ENCODE measurements around the gene ARMH3. TPM values are rescaled to one million over a fixed set of nuclear protein-coding genes. Genes with fewer than 3 reads are reported as not detected.
A peak's percentile ranks its signal among the peaks of the same experiment; 100 is the strongest.

The ARMH3 gene
- total and polyA plus RNA-seq, 10 of the 15 experiments (the other 5 are each of a cell fraction or from before 2014, with no cell fraction given) = 13.0 to 33.0 (median 16.4) TPM

DNA sequence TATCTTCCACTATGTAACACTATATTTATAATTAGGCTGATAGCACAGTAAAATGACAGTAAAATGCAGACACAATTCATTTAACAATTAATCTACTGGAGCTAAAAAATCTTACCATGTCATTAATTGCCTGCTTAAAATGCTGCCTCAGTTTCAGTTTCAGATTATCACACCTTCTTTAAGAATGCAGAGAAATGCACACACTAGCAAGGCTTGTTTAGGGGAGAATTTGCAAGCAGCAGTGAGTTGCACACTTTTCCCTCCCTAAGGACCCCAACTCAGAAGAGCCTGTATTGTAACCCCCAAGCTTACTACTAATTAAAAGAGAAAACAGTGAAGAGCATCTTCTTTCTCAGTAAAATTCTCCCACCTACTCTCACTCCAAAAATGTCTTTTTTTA, 132.7 kb downstream of the ARMH3 start (continued):
- TF ChIP-seq, protein P1, sequence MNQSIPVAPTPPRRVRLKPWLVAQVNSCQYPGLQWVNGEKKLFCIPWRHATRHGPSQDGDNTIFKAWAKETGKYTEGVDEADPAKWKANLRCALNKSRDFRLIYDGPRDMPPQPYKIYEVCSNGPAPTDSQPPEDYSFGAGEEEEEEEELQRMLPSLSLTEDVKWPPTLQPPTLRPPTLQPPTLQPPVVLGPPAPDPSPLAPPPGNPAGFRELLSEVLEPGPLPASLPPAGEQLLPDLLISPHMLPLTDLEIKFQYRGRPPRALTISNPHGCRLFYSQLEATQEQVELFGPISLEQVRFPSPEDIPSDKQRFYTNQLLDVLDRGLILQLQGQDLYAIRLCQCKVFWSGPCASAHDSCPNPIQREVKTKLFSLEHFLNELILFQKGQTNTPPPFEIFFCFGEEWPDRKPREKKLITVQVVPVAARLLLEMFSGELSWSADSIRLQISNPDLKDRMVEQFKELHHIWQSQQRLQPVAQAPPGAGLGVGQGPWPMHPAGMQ (IDR thresholded peaks at IDR 0.05; ENCODE audit: borderline replicate concordance) = no peak
- TF ChIP-seq, protein P2, sequence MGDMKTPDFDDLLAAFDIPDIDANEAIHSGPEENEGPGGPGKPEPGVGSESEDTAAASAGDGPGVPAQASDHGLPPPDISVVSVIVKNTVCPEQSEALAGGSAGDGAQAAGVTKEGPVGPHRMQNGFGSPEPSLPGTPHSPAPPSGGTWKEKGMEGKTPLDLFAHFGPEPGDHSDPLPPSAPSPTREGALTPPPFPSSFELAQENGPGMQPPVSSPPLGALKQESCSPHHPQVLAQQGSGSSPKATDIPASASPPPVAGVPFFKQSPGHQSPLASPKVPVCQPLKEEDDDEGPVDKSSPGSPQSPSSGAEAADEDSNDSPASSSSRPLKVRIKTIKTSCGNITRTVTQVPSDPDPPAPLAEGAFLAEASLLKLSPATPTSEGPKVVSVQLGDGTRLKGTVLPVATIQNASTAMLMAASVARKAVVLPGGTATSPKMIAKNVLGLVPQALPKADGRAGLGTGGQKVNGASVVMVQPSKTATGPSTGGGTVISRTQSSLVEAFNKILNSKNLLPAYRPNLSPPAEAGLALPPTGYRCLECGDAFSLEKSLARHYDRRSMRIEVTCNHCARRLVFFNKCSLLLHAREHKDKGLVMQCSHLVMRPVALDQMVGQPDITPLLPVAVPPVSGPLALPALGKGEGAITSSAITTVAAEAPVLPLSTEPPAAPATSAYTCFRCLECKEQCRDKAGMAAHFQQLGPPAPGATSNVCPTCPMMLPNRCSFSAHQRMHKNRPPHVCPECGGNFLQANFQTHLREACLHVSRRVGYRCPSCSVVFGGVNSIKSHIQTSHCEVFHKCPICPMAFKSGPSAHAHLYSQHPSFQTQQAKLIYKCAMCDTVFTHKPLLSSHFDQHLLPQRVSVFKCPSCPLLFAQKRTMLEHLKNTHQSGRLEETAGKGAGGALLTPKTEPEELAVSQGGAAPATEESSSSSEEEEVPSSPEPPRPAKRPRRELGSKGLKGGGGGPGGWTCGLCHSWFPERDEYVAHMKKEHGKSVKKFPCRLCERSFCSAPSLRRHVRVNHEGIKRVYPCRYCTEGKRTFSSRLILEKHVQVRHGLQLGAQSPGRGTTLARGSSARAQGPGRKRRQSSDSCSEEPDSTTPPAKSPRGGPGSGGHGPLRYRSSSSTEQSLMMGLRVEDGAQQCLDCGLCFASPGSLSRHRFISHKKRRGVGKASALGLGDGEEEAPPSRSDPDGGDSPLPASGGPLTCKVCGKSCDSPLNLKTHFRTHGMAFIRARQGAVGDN (IDR thresholded peaks at IDR 0.05) = 0 out of 2 replicates have a peak, but pooled peaks have one; percentile 38
- TF ChIP-seq IKZF2 (IDR thresholded peaks at IDR 0.05) (0 out of 4 replicates have a peak, but pooled peaks of 1 of the 2 experiments have one; percentile 37), SMC3 (IDR thresholded peaks at IDR 0.05; ENCODE audit: borderline replicate concordance, low read length) (no peak), HDAC2 (IDR thresholded peaks at IDR 0.05) (no peak), MEF2B (IDR thresholded peaks at IDR 0.05; ENCODE audit: partially characterized antibody, poor library complexity, severe bottlenecking) (peak; percentile 49), SRF (IDR thresholded peaks at IDR 0.05; ENCODE audit: low read depth in 2 of 2, low read length in 2 of 2) (no peak), RELA (IDR thresholded peaks at IDR 0.05; ENCODE audit: borderline replicate concordance, partially characterized antibody) (no peak), MXI1 (IDR thresholded peaks at IDR 0.05; ENCODE audit: low read depth, low read length) (no peak), ZNF24 (IDR thresholded peaks at IDR 0.05) (peak; percentile 42; the same call in 1 of the 2 replicates), NFYA (IDR thresholded peaks at IDR 0.05; ENCODE audit: borderline replicate concordance, low read depth, low read length) (no peak)
- TF ChIP-seq, protein P3, sequence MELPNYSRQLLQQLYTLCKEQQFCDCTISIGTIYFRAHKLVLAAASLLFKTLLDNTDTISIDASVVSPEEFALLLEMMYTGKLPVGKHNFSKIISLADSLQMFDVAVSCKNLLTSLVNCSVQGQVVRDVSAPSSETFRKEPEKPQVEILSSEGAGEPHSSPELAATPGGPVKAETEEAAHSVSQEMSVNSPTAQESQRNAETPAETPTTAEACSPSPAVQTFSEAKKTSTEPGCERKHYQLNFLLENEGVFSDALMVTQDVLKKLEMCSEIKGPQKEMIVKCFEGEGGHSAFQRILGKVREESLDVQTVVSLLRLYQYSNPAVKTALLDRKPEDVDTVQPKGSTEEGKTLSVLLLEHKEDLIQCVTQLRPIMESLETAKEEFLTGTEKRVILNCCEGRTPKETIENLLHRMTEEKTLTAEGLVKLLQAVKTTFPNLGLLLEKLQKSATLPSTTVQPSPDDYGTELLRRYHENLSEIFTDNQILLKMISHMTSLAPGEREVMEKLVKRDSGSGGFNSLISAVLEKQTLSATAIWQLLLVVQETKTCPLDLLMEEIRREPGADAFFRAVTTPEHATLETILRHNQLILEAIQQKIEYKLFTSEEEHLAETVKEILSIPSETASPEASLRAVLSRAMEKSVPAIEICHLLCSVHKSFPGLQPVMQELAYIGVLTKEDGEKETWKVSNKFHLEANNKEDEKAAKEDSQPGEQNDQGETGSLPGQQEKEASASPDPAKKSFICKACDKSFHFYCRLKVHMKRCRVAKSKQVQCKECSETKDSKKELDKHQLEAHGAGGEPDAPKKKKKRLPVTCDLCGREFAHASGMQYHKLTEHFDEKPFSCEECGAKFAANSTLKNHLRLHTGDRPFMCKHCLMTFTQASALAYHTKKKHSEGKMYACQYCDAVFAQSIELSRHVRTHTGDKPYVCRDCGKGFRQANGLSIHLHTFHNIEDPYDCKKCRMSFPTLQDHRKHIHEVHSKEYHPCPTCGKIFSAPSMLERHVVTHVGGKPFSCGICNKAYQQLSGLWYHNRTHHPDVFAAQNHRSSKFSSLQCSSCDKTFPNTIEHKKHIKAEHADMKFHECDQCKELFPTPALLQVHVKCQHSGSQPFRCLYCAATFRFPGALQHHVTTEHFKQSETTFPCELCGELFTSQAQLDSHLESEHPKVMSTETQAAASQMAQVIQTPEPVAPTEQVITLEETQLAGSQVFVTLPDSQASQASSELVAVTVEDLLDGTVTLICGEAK (IDR thresholded peaks at IDR 0.05; ENCODE audit: borderline replicate concordance) = no peak
- TF ChIP-seq, protein P4, sequence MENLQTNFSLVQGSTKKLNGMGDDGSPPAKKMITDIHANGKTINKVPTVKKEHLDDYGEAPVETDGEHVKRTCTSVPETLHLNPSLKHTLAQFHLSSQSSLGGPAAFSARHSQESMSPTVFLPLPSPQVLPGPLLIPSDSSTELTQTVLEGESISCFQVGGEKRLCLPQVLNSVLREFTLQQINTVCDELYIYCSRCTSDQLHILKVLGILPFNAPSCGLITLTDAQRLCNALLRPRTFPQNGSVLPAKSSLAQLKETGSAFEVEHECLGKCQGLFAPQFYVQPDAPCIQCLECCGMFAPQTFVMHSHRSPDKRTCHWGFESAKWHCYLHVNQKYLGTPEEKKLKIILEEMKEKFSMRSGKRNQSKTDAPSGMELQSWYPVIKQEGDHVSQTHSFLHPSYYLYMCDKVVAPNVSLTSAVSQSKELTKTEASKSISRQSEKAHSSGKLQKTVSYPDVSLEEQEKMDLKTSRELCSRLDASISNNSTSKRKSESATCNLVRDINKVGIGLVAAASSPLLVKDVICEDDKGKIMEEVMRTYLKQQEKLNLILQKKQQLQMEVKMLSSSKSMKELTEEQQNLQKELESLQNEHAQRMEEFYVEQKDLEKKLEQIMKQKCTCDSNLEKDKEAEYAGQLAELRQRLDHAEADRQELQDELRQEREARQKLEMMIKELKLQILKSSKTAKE (IDR thresholded peaks at IDR 0.05; ENCODE audit: low read depth, poor library complexity, severe bottlenecking) = no peak
- TF ChIP-seq, protein P5, sequence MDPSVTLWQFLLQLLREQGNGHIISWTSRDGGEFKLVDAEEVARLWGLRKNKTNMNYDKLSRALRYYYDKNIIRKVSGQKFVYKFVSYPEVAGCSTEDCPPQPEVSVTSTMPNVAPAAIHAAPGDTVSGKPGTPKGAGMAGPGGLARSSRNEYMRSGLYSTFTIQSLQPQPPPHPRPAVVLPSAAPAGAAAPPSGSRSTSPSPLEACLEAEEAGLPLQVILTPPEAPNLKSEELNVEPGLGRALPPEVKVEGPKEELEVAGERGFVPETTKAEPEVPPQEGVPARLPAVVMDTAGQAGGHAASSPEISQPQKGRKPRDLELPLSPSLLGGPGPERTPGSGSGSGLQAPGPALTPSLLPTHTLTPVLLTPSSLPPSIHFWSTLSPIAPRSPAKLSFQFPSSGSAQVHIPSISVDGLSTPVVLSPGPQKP (IDR thresholded peaks at IDR 0.05; ENCODE audit: low read depth, low read length) = no peak
